ENCODE measurements around the gene SEMA3B.
"Not testable (repeated sequence)": the region's sequence is repeated elsewhere in the genome, so short reads cannot be mapped to it uniquely, and the experiment has no call there.

GRCh38 chr3:50244813-50245212 lies 24.1 kb upstream of the SEMA3B start:
- TF ChIP-seq, protein P1, sequence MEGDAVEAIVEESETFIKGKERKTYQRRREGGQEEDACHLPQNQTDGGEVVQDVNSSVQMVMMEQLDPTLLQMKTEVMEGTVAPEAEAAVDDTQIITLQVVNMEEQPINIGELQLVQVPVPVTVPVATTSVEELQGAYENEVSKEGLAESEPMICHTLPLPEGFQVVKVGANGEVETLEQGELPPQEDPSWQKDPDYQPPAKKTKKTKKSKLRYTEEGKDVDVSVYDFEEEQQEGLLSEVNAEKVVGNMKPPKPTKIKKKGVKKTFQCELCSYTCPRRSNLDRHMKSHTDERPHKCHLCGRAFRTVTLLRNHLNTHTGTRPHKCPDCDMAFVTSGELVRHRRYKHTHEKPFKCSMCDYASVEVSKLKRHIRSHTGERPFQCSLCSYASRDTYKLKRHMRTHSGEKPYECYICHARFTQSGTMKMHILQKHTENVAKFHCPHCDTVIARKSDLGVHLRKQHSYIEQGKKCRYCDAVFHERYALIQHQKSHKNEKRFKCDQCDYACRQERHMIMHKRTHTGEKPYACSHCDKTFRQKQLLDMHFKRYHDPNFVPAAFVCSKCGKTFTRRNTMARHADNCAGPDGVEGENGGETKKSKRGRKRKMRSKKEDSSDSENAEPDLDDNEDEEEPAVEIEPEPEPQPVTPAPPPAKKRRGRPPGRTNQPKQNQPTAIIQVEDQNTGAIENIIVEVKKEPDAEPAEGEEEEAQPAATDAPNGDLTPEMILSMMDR (conservative IDR thresholded peaks at IDR 0.05; ENCODE audit: low read length): not testable (repeated sequence)
- not testable (repeated sequence) for TF ChIP-seq EZH2phosphoT487 (IDR thresholded peaks at IDR 0.05; ENCODE audit: borderline replicate concordance, low read depth, low read length)
